HG02798 (cell line): Measurements from ENCODE around the gene GMDS.

Experiments used
- ATAC-seq: cut with Tn5 transposase; IDR thresholded peaks from one replicate; pipeline ENCODE4 v1.9.1; 2021; ENCODE audit warnings: mild to moderate bottlenecking; ENCODE audit not compliant: unreplicated experiment, poor library complexity

GMDS gene

GRCh38 chr6:1652842-1653241 lies 592.6 kb downstream of the GMDS start:
- no peak for ATAC-seq

- ATAC-seq = no peak
These were observed 594.0 kb downstream of the GMDS start for GRCh38 chr6:1651362-1651761.

- no peak for ATAC-seq
These were observed 599.8 kb downstream of the GMDS start for GRCh38 chr6:1645466-1646185.

- ATAC-seq = no peak
These were observed 600.8 kb downstream of the GMDS start for GRCh38 chr6:1644516-1645060.

- no peak for ATAC-seq
These were observed 601.5 kb downstream of the GMDS start for GRCh38 chr6:1643830-1644445.

- ATAC-seq = no peak
These were observed 602.3 kb downstream of the GMDS start for GRCh38 chr6:1643111-1643510.

- ATAC-seq = no peak
These were observed 604.0 kb downstream of the GMDS start for GRCh38 chr6:1641343-1641885.

GRCh38 chr6:1640476-1640875 lies 604.9 kb downstream of the GMDS start:
- no peak for ATAC-seq

- ATAC-seq = no peak
These were observed 606.0 kb downstream of the GMDS start for GRCh38 chr6:1639430-1639829.

GRCh38 chr6:1636971-1637871 lies 608.2 kb downstream of the GMDS start:
- ATAC-seq = no peak

- no peak for ATAC-seq
These were observed 609.1 kb downstream of the GMDS start for GRCh38 chr6:1636272-1636825.

GRCh38 chr6:1635305-1636010 lies 609.9 kb downstream of the GMDS start:
- no peak for ATAC-seq

- no peak for ATAC-seq
These were observed 611.3 kb downstream of the GMDS start for GRCh38 chr6:1634081-1634480.

GRCh38 chr6:1633366-1634021 lies 611.9 kb downstream of the GMDS start:
- ATAC-seq = no peak

- no peak for ATAC-seq
These were observed 614.2 kb downstream of the GMDS start for GRCh38 chr6:1631251-1631650.

- no peak for ATAC-seq
These were observed 614.6 kb downstream of the GMDS start for GRCh38 chr6:1630771-1631217.

GRCh38 chr6:1630212-1630770 lies 615.1 kb downstream of the GMDS start:
- no peak for ATAC-seq

GRCh38 chr6:1629316-1629715 lies 616.1 kb downstream of the GMDS start:
- ATAC-seq = no peak
